NB4 (cell line): Measurements from ENCODE around the gene PDE4D.

ENCODE experiments used
- DNase-seq: peaks from one replicate; pipeline ENCODE4 v3.0.0; 2010; ENCODE audit warnings: low read depth
- H3K4me3 ChIP-seq: one replicate; pipeline ENCODE4 v1.5.1; 2011; ENCODE audit warnings: mild to moderate bottlenecking, low read depth, low read length, moderate library complexity
- MYC ChIP-seq: IDR thresholded peaks from 2 replicates; pipeline ENCODE4 v1.6.1; 2011; ENCODE audit warnings: low read depth, low read length
- POLR2A ChIP-seq: IDR thresholded peaks from 2 replicates; pipeline ENCODE4 v1.6.1; 2011; ENCODE audit warnings: mild to moderate bottlenecking; ENCODE audit not compliant: insufficient read length; ENCODE audit errors: extremely low read depth
- TF ChIP-seq, protein P1 (sequence below): IDR thresholded peaks from one replicate; pipeline ENCODE4 v1.5.1; 2012; ENCODE audit warnings: low read depth, low read length
- TF ChIP-seq, protein P2 (sequence below): IDR thresholded peaks from 2 replicates; pipeline ENCODE4 v1.6.1; 2011; ENCODE audit warnings: low read depth, low read length

PDE4D gene

DNA sequence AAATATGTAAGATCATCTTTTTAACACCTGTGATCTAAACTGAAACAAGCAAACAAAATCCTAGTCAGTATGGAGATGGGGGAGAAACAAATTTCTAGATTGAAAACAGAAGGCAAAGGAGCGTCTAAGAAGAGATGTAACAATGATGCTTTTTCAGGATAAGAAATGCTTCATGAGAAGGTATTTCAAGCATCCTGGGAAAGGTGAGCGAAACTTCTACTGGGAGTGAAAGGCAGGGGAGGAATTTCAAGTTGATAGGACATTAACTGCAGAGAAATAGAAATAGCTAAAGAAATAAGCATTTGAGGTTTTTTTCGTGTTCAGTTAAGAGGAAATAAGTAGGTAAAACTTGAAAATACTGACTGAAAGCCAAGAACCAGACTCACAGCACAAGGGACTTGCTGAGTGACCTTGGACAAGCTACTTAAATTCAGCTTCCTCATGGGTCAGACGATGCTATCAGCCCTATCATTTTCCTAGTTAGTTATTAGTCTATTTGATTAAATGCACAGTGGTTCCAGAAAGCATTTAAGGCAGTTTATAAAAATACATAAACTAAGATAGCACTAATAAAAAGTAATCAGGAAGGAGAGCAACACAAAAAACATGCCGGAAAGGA, 406.3 kb downstream of the PDE4D start:
- TF ChIP-seq POLR2A, result no peak
- TF ChIP-seq MYC, result no peak
- TF ChIP-seq, protein P1, sequence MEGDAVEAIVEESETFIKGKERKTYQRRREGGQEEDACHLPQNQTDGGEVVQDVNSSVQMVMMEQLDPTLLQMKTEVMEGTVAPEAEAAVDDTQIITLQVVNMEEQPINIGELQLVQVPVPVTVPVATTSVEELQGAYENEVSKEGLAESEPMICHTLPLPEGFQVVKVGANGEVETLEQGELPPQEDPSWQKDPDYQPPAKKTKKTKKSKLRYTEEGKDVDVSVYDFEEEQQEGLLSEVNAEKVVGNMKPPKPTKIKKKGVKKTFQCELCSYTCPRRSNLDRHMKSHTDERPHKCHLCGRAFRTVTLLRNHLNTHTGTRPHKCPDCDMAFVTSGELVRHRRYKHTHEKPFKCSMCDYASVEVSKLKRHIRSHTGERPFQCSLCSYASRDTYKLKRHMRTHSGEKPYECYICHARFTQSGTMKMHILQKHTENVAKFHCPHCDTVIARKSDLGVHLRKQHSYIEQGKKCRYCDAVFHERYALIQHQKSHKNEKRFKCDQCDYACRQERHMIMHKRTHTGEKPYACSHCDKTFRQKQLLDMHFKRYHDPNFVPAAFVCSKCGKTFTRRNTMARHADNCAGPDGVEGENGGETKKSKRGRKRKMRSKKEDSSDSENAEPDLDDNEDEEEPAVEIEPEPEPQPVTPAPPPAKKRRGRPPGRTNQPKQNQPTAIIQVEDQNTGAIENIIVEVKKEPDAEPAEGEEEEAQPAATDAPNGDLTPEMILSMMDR, result no peak
- TF ChIP-seq, protein P2, sequence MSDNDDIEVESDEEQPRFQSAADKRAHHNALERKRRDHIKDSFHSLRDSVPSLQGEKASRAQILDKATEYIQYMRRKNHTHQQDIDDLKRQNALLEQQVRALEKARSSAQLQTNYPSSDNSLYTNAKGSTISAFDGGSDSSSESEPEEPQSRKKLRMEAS, result no peak
- no peak overlapping the region for H3K4me3 ChIP-seq
- no peak for DNase-seq

DNA sequence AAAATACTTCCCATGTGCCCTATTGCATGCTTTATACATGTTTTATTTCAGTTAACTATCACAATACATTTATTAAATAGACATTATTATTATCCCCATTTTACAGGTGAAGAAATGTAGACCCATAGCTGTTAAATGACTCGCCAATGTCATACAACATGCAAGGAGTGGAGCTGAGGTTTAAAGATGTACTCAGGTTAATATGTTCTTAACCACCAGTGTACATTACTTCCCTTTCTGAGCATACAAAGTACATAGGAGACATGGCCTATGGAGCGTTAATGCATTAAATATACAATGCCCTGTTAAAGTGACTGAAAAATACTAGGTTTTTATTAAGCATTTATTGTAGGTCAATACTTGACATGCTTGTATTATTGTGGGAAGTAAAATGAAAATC, 407.0 kb downstream of the PDE4D start:
- TF ChIP-seq MYC (no peak), POLR2A (no peak)
- TF ChIP-seq, protein P1, result no peak
- TF ChIP-seq, protein P2, result no peak
- no peak for DNase-seq
- H3K4me3 ChIP-seq, result no peak overlapping the region

DNA sequence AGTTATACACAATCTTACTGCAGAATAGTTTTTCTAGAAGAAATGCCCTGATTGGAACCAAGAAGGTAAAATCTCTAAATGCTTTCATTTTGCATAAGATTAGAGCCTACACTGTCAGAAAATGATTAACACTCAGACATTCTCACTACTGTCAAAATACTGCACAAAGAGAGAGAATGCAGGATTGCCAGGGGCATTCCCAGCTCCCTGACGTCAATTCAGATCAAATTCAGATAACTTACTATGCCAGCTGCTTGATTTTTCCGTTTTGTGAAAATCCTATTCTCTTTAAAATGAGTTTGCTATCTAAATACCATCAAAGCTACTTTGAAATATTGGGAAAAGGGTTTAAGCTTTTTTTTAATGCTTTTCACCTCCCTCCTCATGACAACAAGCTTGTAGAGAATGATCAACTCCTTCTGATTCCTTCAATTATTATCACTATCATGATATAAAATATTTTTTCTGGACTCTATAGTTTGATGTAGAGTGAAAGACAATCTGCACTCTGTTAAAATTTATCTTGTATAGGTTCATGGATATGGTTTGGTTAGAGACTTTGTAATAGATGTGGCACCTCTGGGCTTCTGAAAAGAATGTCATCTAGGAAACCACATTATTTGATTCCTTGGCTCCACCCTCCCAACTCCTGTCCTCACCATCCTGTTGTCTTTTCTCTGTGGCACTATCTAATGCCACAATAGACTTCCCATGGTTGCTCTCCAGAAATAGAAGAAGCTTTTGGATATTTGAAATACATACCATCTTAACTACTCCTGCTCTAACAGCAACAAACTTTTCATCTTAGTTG, 407.7 kb downstream of the PDE4D start:
- no peak overlapping the region for H3K4me3 ChIP-seq
- TF ChIP-seq, protein P1, result no peak
- no peak for DNase-seq

DNA sequence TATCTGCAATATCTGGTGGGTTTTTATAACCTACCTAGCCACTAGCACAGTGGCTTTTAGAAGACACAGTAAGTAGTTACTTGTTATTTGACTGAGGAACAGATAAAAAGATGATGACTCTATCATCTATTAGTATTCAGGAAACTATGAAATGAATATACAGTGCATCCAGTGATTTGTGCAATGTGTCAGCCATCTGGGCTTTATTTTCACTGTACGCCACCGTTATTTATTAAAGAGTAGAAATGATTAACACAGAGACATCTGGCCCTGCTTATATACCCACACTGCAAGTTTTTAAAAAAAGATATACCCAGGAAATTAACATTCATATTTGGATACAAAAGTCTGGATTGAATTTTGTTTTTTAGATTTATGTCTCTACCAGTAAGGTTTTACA, 408.4 kb downstream of the PDE4D start:
- TF ChIP-seq, protein P1, result no peak
- TF ChIP-seq POLR2A (no peak), MYC (no peak)
- TF ChIP-seq, protein P2, result no peak
- H3K4me3 ChIP-seq, result no peak overlapping the region
- no peak for DNase-seq

DNA sequence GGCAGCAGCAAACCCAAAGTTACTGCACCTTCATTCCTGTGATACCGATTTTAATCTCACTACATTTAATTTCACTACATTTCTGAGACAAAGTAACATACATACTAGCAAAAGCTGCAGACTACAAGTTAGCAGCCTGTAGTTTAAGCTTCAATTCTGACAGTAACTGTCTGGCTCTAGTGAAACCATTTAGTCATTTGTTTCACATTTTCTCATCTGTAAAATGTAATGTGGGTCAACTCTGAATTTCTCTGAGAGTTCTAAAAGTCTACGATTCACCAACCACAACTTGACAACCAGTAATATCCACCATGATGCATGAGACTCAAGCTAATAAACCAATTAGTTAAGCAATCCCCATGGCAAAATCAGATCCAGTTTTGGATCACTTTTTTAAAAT, 408.9 kb downstream of the PDE4D start:
- TF ChIP-seq, protein P1, result no peak
- no peak for TF ChIP-seq MYC
- TF ChIP-seq, protein P2, result no peak
- TF ChIP-seq POLR2A, result no peak
- no peak for DNase-seq
- H3K4me3 ChIP-seq, result no peak overlapping the region
